RPMI8226 (cell line): ENCODE data around the gene ABHD6.
"Not testable (repeated sequence)": the region's sequence is repeated elsewhere in the genome, so short reads cannot be mapped to it uniquely, and the experiment has no call there.

Source experiments
- DNase-seq: peaks from one replicate; pipeline ENCODE4 v3.0.0-alpha.2; 2015

Gene ABHD6

DNA sequence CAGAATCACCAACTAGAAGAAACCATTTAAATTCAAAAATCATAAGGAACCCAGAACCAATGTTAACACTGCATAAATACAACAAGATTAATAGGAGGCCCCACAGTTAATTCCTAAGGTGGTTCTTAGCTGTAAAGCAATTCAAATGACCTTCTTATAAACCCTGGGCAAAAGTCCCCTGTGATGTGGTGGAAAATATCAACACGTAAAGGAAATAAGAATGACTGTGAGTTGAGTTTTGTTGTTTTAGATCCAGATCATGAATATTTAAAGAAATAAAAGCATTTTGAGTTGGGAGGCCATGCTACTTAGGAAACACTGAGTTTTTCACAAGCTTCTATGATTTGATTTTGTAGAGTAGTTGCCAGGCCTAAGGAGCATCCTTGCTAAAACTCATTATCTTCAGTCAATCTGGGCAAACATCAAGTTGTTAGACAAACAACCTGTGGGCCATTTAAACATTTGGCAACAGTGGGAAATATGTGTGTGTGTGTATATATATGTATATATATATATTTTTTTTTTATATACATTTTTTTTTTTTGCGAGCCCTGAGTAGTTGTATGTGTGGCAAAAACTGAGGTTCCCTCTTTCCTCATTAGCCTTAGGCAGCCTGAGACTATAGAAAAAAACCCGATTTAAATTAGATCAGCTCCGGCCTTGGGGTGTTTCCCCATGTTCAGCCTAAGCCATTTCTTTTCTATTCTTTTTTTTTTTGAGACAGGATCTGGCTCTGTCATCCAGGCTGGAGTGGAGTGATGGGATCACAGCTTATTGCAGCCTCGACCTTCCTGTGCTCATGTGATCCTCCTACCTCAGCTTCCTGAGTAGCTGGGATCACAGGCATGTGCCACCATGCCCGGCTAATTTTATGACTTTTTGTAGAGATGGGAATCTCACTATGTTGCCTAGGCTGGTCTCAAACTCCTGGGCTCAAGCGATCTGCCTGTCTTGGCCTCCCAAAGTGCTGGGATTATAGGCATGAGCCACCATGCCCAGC lies 87.1 kb downstream of the ABHD6 start:
- no peak for DNase-seq

- no peak for DNase-seq
Observed at GRCh38 chr3:58325525-58325992, 88.0 kb downstream of the ABHD6 start.

DNA sequence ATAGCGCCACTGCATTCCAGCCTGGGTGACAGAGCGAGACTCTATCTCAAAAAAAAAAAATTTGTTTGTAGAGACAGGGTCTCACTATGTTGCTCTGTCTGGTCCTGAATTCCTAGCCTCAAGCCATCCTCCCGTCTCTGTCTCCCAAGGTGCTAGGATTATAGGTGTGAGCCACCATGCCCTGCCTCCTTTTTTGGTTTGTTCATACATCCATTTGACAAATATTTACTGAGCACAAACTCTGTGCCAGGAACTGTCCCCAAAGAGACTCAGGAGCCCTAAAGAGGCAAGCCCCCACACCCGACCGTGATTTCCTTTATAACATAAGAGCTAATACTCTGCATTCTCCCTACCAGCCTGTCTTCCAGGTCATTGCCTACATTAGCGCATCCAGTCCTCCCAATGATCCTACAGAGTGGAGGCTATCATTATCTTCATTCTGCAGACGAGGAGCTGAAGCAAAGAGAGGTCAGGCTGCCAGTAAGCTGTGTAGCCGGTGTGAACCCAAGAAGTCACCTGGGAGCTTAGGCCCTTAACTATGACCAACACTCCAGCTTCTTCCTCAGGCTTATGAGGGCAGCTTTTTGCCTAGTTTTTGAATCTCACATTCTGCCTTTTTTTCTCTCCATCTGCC lies 88.8 kb downstream of the ABHD6 start:
- no peak for DNase-seq

DNA sequence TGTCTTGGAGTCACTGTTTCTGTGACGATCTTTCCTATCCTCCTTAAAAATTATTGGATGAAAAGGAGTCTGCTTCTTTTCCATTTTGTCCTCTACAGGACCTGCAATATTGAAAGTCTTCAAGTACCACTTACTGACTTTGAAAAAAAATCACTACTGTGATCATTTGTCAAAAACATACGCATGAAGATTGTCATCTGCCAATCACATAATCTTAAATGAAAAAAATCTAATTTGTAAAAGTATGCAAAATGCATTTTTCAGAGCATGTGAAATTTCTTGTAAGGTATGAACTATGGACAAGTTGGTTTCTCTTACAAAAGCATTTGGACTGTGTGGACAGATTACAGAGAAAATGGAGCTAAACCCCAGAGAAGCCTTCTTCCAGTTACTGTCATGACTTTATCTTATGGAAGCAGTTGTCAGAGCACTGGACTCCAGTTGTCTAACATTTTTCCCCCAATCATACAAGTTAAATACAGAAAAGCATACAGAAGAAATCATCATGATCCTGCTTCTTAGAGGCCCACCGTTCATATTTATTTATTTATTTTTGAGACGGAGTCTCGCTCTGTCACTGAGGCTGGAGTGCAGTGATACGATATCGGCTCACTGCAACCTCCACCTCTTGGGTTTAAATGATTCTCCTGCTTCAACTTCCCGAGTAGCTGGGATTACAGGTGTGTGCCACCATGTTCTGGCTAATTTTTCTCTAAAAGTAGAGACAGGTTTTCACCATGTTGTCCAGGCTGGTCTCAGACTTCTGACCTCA lies 91.7 kb downstream of the ABHD6 start:
- DNase-seq = no peak

GRCh38 chr3:58329922-58330413 lies 92.4 kb downstream of the ABHD6 start:
- DNase-seq = no peak

GRCh38 chr3:58331593-58332152 lies 94.1 kb downstream of the ABHD6 start:
- no peak for DNase-seq

DNA sequence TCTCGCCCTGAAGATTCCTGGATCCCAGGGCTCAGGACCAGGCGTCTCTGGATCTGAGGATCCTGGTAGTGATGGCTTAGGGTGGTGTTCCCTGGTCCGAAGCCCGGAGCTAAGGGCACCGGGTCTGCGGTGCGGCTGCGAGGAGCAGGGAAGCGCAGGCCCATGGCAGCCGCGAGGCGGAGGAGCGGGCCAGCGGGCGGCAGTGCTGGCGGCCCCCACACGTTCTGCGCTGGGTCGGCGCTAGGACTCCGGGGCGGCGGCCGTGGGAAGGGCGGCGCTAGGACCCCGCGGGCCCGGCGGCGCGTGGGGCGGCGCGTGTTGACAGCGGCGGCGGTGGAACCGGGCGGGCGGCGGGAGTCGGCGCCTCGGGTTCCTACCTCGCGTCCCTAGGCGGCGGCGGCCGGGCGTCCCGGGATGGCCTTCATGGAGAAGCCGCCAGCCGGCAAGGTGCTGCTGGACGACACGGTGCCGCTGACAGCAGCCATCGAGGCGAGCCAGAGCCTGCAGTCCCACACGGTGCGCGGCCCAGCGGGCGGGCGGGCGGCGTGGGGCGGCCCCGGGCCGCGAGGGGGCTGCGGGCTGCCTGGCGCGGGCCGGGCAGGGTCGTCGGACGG lies 95.1 kb downstream of the ABHD6 start, which contains the start of gene PXK:
Gene PXK (plus strand): TSS at position 318 of the 614 bp plus-strand sequence. CDS start 97 bp downstream, at position 415.
- peak; percentile 86 for DNase-seq

DNA sequence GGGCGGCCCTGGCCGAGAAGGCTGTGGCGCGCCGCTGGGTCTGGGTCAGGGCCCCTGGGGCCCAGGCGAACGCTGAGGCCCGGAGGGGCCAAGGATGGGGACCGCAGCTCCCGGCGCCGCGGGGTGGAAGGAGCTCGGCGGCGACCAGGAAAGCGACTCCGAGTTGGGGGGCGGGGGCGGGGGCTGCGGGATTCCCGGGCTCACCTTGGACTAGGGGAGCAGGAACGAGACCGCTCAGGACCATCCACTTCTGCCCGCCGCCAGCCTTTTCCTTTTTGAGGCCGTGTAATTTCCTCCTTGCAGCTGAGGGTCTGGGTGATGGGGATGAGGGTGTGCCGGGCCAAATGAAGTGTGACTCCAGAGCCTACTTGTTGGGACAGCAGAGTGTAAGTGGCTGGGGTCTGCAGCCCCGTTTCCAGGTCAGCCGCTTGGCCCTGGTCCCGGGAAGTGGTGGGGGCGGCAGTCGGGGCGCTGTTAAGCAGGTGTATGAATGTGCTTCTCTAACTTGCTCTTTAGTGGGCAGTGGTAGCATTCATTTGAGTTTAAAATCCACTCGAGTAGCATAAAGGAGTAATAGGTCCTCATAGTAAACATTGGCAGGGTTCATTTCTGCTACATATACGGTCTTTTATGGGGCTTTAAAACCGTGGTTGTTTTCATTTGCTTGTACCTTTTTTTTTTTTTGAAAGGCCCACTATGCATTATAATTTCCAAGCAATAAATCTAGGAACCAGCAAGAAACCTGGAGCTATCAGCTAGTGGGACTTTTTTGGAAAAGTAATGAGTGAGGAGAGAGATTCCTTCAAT lies 95.8 kb downstream of the ABHD6 start:
- peak; percentile 47 for DNase-seq

DNA sequence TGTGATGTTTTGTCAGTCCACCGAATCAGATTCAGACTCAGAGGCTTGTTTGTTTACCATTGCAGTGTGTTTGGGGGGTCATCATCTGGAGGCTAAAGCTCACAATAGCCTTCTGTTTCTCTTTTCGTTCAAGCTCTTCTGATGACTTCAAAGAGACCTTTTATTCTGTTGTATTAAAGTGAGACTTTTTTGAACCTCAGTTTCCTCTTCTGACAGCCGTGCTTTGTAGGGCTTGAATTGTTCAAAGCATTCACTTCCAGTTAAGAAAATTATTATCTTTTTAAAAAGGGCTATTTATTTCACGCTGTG lies 96.4 kb downstream of the ABHD6 start:
- no peak for DNase-seq

DNA sequence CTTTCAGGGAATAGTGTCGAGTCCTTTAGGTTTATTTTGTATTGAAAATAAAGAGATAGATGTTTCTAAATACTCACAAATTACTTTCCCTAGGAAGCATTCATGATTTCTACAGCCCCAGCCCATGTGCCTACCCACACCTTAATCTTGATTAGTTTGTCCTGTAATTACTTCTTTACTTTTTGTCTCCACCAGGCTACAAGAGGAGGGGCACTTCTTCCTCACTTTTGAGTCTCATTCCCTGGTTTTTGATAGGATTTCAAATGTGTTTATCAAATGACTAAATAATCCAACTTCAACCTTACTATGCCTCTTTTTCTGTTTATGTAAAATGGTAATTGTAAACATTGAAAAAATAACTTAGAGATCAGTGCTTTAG lies 96.9 kb downstream of the ABHD6 start:
- DNase-seq = no peak

DNA sequence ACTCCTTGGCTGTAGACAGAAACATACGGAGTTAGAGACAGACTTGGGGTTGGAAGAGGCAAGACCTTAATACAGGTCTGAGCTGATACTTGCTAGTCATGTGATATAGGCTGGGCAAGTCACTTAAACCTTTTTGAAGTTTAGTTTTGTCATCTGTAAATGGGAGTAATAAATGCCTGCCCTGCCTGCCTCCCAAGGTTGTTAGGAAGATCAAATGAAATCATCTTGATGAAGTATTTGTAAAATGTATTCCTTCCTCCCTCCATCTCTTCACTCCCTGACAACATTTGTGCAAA lies 98.0 kb downstream of the ABHD6 start:
- no peak for DNase-seq

GRCh38 chr3:58336135-58336882 lies 98.7 kb downstream of the ABHD6 start:
- DNase-seq = no peak

DNA sequence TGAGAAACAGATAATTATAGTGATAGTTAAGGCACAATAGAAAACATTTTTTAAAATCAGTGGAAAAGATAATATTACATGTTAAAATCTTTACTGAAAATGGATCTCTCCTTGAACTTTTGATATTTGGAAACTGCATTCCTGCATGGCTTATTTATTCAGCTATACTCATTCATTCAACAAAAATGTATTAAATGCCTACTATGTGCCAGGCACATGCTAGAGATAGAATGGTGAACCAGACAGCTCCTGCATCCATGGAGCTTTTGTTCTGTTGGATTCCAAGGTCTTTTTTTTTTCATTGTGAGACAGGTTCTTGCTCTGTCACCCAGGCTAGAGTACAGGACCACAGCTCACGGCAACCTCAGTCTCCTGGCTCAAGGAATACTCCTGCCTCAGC lies 99.6 kb downstream of the ABHD6 start:
- DNase-seq = no peak

GRCh38 chr3:58339146-58339545 lies 101.6 kb downstream of the ABHD6 start:
- not testable (repeated sequence) for DNase-seq

DNA sequence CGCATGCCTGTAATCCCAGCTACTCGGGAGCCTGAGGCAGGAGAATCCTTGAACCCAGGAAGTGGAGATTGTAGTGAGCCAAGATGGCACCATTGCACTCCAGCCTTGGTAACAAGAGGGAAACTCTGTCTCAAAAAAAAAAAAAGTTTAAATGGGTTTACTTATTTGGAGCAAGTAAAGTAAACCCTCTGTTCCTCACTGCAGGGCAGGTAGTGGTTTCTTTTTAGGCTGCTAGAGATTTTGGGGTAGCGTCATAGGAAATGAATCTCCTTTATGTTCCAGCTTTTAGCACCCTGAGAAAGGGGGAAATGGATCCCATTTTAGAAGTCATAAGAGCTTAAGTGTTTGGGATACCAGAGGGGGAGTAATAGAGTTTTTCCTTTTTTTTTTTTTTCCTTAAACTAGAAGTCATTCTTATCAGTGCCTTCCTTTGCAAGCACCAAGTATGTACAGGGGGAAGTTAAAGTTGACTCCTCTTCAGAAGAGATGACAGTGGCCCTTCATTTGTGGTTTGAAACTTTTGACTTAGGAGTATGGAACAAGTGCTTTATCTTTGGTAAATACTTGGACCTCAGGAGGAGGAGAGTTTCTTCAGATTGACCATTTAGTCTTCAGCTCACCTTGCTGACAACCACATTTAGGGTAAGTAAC lies 103.1 kb downstream of the ABHD6 start:
- DNase-seq = no peak

GRCh38 chr3:58341376-58341775 lies 103.8 kb downstream of the ABHD6 start:
- DNase-seq = no peak

GRCh38 chr3:58342676-58343075 lies 105.1 kb downstream of the ABHD6 start:
- DNase-seq = no peak
